ACHN (cell line): ENCODE results near the gene TRIM50.
"Not testable (repeated sequence)": the region's sequence is repeated elsewhere in the genome, so short reads cannot be mapped to it uniquely, and the experiment has no call there.

Source experiments
- DNase-seq: peaks from one replicate; pipeline ENCODE4 v3.0.0-alpha.2; 2015
- in situ Hi-C: cut with HindIII; loops from 2 replicates; pipeline ENCODE4 v1.10.0; 2017; ENCODE audit warnings: low sequenced_read_pairs, low pct_ligation_motif_present, low pct_unique_long_range_greater_than_20kb

Gene TRIM50

DNA sequence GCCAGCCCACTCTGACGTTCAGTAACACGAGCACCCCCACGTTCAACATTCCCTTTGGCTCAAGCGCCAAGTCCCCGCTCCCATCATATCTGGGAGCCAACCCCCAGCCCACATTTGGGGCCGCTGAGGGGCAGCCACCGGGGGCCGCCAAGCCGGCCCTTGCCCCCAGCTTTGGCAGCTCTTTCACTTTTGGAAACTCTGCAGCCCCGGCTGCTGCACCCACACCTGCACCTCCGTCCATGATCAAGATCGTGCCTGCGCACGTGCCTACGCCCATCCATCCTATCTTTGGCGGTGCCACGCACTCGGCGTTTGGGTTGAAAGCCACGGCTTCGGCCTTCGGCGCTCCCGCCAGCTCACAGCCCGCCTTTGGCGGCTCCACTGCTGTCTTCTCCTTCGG is 30.2 kb downstream of the TRIM50 start:
- DNase-seq, in situ Hi-C loops: not testable (repeated sequence)

DNA sequence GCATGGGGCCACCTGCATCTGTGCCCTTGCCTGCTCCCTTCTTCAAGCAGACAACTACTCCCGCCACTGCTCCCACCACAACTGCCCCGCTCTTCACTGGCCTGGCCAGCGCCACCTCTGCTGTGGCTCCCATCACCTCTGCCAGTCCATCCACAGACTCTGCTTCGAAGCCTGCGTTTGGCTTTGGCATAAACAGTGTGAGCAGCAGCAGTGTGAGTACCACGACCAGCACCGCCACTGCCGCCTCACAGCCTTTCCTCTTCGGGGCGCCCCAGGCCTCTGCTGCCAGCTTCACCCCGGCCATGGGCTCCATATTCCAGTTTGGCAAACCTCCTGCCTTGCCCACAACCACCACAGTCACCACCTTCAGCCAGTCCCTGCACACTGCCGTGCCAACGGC is 30.6 kb downstream of the TRIM50 start:
- DNase-seq, in situ Hi-C loops: not testable (repeated sequence)

DNA sequence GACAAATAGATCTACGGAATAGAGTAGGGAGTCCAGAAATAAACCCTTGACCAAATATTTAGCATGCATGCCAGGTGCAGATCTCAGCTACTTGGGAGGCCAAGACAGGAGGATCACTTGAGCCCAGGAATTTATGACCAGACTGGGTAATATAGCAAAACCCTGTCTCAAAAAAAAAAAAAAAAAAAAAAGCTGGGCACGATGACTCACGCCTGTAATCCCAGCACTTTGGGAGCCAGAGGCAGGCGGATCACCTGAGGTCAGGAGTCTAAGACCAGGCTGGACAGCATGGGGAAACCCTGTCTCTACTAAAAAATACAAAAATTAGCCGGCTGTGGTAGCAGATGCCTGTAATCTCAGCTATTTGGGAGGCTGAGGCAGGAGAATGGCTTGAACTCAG is 50.7 kb downstream of the TRIM50 start:
- DNase-seq, in situ Hi-C loops: not testable (repeated sequence)

DNA sequence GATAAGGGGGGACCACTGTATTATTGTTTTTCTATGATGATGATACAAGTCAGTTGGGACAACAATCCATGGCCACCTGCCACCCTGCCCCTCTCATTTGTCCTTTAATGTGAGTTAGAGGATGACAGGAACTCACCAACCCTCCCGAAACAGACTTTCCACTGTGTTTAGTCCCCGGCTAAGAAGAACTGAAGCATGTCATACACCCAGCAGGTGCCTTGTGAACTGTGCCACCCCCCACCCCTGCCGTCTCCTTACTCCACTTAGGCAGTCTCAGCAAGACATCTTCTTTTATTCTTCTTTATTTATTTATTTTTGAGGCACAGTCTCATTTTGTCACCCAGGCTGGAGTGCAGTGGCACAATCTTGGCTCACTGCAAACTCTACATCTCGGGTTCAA is 60.1 kb downstream of the TRIM50 start:
- in situ Hi-C loops, DNase-seq: not testable (repeated sequence)

DNA sequence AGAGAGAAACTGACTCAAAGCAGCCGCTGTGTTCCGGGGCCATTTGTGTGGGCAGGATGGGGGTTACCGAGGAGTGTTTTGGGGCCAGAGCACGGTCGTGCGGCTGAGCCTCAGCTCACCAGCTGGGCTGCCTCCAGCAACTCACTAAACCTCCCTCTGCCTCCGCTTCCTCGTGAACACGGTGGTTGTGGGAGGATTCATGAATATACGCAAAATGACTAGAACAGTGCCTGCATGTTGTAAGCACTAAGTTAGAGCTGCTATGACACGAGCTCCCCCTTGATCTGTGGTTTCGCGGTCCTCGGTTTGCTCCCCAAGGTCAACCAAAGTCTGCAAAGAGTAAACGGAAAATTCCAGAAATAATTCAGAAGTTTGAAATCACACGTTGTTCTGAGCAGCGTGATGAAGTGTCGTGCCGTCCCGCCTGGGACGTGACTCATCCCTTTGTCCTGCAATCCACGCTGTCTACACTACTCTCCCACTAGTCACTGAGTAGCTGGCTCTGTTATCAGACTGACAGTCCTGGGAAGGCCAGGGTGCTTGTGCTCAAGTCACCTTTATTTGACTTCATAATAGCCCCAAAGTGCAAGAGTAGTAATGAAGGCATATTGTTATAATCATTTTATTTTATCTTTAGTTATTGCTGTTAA is 61.0 kb downstream of the TRIM50 start:
- DNase-seq, in situ Hi-C loops: not testable (repeated sequence)
